ENCODE data around the gene SEC61B.

SEC61B gene

DNA sequence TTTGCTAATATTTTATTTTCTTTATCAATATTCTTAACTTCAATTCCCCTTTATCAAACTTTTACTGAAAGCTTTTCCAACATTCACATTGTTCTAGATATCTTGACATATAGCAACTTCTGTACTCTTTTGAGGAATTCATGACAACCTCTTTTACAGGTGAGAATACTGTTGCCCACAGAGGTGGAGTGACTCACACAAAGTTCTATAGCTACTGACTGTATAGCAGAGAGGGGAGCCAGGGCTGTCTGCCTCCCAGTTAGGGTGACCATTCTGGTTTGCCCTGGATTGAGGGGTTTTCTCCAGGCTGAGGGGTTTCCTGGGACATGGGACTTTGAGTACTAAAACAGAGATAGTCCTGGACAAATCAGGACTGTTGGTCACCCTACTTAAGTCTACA is 16.2 kb downstream of the SEC61B start:
- DNase-seq, result no peak

DNA sequence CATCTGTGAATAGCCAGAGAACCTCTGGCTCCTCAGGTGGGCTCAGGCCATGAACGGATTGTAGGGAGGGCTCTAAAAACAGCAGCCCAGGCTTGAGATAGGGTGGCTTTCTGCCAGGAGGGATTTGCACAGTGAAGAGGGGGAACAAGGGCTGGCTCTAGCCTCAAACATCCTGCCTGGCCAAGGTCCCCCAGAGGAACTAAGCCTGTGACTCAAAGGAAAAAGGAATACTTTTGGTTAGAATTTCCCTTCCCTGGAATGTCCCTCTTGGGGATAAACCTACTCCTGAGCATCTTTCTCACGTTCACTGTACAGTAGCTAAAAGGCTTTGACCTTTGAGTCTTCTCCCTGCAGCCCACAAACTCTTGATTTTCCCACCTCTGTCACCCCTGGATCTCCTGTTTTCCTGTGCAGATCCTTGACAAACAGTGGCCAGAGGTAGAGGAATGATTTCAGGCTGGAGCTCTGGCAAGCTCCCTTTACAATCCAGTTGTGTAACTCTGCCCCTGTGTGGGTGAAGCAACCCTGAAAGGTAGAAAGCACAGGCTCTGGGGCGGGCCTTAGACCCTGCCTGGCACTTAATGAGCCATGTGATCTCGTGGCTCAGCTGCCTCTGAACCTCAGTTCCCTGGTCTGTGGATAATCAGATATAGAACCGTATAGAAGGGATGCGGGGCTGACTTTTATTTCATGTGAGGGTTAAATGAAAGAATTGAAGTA is 17.4 kb downstream of the SEC61B start:
- no peak for DNase-seq

DNA sequence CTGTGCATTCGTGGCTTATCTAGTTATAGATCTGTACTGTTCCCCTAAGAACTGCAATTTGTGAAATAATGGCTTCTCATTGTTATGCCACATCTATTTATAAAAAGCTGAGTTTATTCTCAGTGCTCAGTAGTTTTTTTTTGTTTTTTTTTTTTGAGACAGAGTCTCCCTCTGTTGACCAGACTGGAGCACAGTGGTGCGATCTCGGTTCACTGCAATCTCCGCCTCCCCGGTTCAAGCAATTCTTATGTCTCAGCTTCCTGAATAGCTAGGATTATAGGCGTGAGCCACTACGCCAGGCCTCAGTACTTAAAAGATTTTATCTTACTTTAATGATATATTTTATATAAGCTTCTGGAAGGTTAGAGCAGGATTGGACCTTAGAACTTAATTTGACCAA is 19.0 kb downstream of the SEC61B start:
- DNase-seq, result no peak

DNA sequence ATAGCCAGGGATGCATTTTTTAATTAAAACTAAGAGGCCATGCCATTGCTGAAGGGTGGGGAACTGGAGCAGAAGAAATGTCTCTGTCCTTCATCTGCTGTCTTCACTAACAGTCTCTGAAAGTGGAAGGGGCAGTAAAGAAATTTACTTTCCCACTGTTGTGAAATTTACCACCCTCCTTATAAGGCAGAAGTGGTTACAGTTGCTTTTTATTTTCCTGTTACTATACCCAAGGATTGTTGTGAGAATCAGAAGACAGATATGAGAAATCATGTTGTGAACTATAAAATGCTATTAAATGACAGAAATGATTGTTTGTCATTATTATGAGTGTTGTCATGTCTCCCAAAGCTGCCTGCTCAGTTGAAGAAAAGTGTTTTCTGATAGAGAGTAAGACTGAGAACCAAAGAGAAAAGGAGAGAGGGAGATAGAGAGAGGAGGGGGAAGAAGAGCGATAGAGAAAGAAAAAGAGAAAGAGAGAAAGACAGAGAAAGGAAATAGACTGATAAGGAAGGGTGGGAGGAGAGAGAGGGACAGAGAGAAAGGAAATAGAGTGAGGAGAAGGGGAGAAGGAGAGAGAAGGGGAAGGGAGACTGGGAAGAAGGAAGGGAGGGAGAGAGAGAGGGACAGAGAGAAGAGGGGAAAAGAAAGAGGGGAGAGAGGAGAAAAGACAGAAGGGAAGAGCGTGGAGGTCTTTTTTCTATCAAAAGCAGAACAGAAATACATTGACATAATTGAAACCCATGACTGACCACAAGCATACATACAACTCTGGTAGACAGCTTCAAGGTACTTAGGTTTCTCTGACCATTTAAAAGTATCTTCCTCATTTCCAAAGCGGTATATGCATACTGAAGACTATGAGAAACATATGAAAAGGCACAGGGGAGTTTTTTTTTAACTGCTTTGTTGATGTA is 22.5 kb downstream of the SEC61B start:
- DNase-seq, result no peak

DNA sequence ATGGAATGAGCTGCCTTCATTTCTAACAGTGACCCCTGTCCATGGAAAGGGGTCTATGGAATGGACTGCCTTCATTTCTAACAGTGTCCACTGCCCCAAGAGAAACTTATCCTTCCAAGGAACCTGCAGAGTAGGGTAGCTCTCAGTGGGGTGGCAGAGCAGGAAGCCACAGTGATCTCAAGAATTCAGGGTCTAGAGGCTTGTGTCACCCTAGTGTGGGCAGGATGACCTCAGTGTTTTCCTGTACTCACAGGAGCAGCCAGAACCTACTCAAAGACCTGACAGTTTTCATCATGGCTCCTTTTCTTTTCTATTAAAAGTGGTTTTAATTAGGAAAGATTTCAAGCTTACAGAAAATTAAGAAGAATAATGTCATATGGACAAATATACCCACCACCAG is 27.5 kb downstream of the SEC61B start:
- DNase-seq, result no peak

DNA sequence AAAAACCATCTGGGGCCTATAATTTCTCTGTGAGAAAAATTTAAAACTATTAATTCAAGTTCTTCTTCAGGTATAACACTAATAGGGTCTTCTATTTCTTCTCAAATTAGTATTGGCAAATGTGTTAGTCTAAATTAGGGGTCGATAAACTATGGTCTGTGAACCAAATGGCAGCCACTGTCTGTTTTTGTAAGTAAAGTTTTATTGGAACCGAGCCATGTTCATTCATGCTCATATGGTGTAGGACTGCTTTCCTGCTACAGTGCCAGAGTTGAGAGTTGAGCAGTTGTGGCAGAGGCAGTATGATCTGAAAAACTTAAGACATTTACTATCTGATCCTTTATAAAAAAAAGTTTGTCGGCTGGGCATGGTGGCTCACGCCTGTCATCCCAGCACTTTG is 29.1 kb downstream of the SEC61B start:
- no peak for DNase-seq

DNA sequence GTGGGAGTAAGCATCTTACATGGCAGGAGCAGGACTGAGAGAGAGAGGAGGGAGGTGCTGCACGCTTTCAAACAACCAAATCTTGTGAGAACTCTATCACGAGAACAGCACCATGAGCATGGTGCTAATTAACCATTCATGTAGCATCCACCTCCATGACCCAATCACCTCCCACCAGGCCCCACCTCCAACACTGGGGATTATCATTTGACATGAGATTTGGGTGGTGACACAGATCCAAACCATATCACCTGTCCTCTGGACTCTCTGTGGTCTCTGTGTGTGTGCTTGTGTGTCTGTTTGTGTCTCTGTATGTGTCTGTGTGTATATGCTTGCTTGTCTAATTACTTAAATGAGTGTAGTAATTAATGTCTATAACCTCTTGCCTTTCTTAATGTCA is 31.1 kb downstream of the SEC61B start:
- no peak for DNase-seq

DNA sequence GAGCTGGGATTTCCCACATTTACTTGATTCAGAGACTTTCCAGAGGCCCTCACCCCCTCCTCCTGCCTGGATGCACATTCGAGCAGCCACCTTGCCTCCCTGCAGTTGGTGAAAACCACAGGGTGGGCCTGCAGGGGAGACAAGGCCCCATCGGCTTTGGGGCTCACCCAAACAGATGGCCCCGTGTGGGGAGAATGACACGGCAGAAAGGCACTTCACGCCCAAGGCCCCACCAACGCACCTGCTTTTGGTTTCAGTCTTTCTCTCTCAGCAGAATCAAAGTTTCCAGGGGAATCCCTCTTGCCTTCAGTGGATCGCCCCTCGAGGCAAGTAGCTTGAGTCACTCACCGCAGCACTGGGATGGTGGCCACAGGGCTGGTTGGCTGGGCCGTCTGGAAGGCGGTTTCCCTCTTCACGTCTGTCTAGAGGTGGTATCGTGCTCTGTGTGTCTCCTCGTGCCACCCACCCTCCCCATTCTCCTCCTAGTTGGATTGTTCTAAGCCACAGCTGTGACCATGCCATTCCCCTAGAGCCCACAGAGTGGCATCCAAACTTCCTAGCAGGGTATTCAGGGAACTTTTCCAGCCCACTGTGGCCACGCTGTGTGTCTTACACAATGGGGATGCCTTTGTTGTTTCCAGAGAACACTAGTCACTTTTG is 31.8 kb downstream of the SEC61B start:
- no peak for DNase-seq

DNA sequence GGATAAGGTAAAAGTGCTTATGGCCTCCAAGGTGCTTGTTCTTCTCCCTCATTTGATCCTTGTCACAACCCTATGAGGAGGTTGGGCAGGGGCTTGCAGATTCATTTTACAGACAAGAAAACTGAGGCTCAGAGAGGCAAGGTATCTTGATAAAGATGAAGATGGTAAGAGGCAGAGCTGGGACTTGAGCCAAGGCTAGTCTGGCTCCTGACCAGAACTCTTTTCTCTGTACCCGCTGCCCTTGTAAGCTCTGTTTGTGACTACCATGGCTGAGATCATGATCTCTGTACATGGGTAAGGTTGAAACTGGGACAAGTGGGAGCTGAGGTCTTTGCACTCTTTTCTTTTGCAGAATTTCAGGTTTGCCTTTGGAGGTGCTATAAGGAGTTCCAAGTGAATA is 33.6 kb downstream of the SEC61B start:
- no peak for DNase-seq

DNA sequence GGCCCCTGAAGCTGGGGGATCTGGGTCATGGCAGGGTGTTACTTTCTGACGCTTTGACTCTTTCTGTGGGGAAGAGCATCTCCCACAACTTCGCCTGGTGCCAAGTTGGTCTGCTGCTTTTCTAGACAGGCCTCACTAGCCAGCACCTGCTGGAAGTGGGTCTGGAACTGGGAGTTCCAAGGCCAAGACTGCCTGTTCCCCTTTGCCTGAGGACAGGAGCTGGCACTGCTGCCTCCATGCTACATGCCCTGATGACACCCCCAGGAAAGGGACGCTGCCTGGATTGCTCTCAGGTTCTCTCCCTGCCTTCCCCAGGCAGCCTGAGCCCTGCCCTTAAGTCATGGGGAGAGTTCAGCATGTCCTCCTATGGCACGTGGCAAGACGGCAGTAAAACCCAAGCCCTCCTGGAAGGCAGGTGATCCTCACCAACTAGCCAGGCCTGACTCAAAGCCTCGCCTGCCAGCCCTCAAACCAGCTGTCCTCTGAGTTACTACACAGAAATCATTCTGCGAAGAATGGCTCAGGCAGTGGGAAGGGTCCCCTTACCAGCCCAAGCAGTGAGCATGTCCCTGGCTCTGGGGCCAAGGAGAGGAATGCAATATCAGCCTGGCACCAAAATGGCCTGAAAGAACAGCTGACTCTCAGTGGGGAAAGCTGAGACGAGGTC is 35.8 kb downstream of the SEC61B start:
- no peak for DNase-seq

DNA sequence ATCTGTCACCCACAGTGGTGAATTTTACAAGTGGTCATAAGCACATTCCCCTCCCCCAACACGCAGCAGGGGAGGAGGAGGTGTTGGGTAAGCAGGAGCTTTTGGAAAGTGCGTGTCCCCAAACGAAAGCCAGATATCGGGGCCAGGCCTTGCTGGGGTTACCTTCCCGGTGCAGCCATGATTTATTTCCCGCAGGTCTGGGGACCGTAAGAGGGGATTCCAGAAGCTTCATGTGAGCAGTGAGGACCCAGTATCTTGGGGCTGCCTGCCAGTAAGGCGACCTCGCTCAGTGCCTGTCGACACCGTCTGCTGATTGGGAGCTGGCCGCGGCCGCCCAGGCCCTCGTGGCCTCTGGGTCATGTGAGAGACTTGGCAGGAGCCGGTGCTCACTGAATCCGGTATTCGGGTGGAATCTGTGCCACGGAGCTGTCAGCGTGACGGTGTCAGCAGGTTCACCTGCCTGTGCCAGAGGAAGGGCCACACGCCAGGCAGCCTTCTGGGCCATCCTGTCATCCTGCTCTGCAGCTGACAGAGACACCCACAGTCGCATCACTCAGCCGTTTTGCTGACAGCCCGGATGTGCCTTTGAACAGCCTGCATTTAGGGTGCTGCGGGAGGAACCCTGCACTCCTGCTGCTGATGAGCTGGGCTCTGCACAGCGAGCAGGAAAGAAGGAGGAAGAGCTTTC is 37.3 kb downstream of the SEC61B start:
- DNase-seq, result peak; percentile 70

DNA sequence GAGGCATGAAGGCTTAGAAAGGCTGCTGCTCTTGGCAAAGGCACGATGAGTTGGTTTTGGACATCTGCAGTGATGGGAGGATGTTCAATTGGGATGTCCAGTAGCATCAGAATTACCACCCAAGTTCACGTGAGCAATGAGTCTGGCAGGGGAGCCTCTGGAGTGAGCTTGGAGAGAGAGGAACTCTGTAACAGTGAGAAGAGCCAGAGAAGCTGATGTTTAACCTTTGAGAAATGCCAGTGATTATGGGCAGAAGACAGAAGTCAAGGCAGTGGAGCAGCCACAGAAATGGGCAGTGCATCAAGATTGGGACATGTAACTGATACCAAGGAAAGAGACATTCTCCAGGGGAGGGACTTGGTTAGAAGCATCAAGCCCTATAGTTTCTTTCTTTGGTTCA is 39.8 kb downstream of the SEC61B start:
- no peak for DNase-seq

DNA sequence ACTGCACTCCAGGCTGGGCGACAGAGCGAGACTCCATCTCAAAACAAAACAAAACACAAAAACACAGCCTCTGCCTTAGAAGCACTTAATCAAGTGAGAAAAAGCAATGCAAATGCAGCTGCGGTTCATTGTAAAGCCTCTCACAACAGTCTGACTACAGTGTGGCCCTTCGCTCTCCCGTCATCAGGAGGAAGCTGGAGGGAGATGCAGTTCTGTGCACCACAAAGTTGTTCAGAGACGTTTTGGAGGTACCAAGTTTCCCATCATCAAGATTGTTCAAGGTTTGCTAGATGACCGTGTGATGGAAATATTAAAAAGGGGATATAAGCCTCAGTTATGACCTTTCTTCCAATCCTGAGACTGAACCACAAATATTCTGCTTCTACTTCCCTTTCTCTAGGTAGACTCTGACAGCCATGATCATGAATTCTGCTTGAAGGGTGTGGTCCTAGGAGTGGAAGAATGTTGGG is 40.9 kb downstream of the SEC61B start:
- no peak for DNase-seq

DNA sequence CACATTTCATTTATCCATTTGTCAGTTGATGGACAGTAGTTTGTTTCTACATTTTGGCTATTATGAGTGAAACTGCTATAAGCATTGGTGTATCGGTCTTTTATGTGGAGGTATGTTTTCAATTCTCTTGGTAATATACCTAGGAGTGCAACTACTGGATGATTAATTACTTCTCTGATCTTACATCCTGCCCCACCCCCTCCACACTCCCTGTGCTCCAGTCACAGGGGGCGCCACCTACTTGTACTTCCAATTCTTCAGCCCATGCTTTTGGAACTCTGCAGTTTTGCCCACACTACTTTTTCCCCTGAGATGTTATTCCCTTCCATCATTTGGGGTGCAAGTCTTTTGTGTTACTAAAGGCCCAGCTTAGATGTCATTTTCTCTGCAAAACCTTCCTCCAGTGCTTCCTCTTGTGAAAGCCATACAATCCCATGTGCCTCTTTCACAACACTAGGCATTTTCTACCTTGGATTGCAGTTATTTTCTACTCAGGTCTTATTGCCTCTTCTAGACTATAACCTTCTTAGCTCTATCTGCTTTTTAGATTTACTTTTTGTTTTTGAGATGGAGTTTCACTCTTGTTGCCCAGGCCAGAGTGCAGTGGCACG is 42.1 kb downstream of the SEC61B start:
- DNase-seq, result no peak

DNA sequence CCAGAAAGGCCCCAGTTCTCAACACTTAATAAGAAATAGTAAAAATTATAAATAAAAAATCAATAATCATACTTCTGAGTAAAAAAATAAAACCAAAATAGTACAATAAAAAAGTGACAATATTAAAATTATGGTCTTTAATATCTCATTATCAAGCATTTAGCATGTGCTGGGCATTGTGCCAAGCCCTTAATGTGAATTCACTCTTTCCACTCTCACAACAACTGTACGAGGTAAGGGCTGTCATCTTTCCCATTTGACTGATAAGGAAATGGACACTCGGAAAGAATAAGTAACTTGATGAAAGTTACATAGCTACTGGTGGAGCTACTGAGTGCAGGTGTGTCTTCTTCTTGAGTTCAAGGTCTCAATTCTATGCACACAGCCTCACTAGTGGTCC is 43.6 kb downstream of the SEC61B start:
- no peak for DNase-seq

DNA sequence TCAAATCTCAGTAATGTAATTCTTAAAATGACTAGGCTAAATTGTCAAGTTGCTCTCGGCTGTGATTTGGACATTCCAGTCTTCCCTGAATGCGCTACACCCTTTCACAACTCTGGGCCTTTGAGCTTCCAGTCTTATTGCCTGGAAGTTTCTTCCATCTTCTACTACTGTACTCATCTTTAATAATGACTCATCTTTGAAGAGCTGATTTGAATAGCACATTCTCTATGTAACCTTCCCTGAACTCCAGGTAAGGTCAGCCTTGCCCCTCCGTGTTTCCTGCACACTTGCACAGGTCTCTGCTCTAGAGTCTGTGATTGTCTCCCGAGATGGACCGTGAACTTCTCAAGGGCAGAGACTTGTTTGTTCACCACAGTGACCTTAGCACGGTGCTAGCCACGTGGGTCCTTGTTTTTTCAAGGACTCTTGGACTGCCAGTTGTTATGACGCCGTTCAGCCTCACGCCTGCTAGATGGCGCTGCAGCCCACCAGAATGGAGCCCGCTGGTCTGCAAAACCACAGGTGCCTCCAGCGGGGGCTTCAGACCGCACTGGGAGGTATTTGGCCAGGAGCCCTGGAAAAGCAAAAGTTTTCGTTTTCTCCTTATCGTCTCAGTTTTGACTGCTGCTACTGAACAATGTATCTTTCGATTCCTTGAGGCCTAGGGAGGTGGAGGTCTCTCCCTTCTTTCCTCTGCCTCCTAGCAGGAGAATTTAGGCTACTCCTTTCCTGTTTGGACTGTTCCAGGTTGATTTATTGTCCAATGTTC is 44.4 kb downstream of the SEC61B start:
- peak; percentile 77 for DNase-seq

DNA sequence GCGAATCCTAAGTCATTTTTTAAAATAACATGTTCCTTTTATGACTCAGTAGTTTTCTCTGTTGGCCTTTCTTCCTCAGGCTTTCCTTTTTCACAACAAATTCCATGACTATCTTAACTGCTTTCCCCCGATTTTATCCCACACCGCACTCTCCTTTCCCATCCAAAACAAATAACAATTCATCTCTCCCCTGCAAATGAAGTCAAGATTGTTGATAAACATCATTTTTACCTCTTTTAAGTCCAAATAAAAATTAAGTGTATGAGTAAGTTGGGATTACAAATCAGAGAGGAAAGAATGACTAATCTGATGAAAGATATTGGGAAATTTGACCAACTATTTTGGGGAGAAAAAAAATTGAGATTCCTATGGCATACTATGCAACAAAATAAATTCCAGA is 47.3 kb downstream of the SEC61B start:
- no peak for DNase-seq

DNA sequence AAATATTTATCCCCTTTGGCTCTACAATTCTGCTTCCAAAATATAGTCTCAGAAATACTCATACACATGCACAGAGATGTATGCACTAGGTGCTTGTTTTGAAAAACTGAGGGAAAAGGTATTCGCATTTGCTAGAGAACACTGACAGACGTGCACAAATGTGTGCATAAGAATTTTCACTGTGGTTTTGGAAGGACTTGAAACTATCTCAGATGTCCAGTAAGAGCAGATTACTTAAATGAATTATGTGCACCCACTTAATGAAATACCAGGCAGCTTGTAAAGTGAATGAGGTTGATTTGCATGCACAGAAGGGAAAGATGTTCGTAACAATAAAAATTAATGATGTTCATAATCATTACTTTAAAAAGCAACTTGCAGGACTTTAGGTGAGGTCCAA is 48.4 kb downstream of the SEC61B start:
- no peak for DNase-seq

DNA sequence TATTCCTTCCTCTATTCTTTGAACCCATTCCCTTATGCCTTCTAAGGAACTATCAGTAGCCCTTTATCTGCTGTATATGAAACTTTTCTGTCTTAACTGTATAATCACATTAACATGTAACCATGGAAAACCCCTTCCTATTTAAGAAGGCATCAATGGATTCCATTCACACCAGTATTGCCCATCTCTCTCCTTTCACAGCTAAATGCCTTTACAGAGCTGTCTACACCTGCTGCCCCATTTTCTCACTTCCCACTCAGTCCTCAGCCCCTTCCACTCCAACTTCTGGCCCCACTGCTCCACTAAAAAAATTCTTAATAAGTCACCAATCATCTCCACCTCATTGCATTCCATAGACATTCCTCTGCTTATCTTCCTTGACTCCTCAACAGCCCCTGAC is 50.8 kb downstream of the SEC61B start:
- DNase-seq, result no peak

DNA sequence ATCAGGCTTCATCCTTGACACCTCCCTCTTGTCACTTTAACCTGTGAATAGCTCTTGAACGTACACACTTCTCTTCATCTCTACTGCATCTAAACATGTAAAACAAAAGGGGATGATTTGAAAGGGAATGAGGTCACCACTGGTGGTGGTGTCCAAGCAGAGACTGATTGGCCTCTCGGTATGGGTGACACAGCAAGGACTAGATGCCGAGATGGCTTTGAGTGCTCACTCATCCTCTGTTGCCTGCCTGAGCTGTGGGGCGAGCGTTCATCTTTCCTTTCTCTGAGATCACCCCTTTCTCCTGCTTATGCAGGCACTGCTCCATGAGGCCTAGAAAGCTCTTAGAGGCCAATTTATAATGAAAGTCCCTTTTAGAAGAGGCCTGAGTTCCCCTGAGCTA is 51.9 kb downstream of the SEC61B start:
- no peak for DNase-seq

DNA sequence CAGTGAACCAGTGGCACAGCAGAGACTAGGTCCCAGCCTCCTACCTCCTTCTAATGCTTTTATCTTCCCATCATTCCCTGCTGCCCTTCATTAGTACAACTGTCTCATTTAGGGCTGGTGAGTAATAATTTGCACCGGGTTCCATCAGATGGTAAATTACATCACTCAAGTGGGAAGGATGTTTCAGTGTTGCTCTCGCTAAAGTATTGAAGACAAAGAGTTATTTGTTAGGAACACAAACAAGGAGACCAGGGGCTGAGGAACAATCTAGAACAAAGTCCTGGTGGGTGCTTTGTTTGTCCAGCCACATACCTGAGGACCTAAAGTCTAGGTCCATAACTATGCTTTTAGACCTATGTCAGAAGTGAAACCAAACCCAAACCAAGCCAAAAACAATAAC is 52.4 kb downstream of the SEC61B start:
- DNase-seq, result no peak
